ENCODE data around the gene PIK3AP1. TPM values are rescaled to one million over a fixed set of nuclear protein-coding genes. Genes with fewer than 3 reads are reported as not detected.

Gene PIK3AP1
- total RNA-seq, 1 donor from 2014 or later = 6.7 TPM

DNA sequence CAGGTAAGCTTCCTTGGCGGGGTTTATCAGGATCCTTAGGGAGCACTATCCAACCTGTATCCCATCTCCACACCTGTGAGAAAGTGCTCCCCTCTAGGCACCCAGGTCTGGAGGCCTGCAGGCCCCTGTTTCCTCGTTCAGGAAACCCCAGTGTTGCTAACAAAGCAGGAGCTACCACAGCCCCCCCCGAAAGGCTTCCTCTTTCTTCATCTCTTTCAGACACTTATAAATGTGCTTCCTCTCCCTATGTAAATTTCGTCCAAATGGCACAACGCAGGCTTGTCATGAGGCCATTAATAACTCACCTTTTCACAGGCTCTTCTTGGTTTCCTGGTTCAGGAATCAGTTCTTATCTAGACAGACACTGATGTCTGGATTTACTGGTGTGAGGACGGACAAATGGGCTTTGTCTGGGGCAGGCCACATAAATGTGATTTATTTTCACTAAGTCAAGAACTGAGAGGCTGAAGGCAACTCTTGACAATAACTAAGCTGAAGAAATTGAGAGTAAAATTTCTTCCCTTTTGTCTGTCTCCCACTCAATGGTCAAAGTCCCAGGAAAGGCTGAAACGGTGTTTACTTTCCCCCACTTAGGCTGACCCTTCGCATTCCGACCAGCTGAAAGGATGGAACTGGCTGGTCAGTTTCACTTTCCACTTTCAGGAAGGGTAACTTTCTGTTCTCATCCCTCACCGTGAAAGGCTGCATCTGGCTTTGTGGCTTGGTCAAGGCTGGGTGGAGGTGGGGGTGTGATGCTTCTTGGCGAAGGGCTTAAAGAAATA, 46.8 kb downstream of the PIK3AP1 start:
- Histone ChIP-seq H4K20me1 (ENCODE audit: insufficient read depth, low read length) (no peaks in the 10 kb centered on the region), H3K36me3 (ENCODE audit: insufficient read depth, low read length) (no peaks in the 10 kb centered on the region), H3K9me3 (ENCODE audit: insufficient read depth, low read depth, low read length) (no peaks in the 10 kb centered on the region), H3K27ac (ENCODE audit: low read depth, low read length) (peak overlapping the region; percentile 53), H3K27me3 (ENCODE audit: insufficient read depth, low read length) (no peaks in the 10 kb centered on the region), H2AFZ (ENCODE audit: low read depth, low read length) (peak overlapping the region; percentile 22), H3K4me1 (ENCODE audit: insufficient read depth, low read length) (peaks cover 16% of the 10 kb centered on the region), H3K4me2 (ENCODE audit: low read length) (peak overlapping the region; percentile 74), H3K9ac (ENCODE audit: low read length) (peak overlapping the region; percentile 47), H3K4me3 (ENCODE audit: insufficient read depth, low read depth, low read length) (no peak overlapping the region), H3K79me2 (ENCODE audit: insufficient read depth, low read length) (no peaks in the 10 kb centered on the region)
- Mint-ChIP-seq H3K4me1 (ENCODE audit: low read depth, unreplicated experiment) (peaks cover 41% of the 10 kb centered on the region), H3K4me3 (ENCODE audit: unreplicated experiment) (peak overlapping the region; percentile 3), H3K9me3 (ENCODE audit: unreplicated experiment) (peaks cover under 1% of the 10 kb centered on the region), H3K27ac (ENCODE audit: unreplicated experiment) (peak overlapping the region; percentile 94), H3K27me3 (ENCODE audit: low read depth, unreplicated experiment) (no peaks in the 10 kb centered on the region), H3K36me3 (ENCODE audit: low read depth, unreplicated experiment) (no peaks in the 10 kb centered on the region)
- DNase-seq (ENCODE audit: low read depth) (peak; percentile 79), FAIRE-seq (no peak)
- TF ChIP-seq EZH2 (IDR thresholded peaks at IDR 0.05; ENCODE audit: insufficient read depth, low read length) = no peak

DNA sequence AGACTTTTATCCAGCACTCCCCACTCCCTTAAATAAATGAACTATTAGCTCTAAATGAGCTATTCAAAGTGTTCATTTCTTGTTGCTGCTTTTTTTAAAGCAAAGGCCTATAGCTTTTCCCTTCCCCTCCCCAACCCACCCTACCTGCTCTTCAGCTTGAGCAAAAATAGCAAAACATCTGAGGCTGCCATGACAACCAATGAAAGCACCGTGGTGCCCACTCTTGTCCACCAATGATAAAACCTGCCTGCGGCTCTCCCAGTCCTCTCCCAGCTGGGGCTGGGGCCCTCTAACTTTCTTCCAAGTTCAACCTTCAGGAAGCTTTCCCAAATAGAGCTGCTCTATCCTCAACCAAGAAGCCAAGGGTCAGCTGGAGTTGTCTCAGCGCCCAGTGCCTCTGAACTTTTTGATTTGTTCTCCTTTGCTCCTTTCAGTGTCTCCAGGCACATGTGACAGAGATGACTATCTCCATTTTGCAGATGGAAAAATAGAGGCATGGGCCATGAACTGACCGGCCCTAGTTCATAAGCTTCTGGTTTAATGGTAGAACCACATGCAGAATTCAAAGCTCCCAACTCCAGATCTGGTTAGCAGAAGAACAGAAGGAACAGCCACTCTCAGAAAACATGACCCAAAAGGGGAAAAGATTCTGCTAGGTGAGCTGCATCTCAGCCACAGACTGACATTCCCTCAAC, 47.7 kb downstream of the PIK3AP1 start:
- TF ChIP-seq, protein P1, sequence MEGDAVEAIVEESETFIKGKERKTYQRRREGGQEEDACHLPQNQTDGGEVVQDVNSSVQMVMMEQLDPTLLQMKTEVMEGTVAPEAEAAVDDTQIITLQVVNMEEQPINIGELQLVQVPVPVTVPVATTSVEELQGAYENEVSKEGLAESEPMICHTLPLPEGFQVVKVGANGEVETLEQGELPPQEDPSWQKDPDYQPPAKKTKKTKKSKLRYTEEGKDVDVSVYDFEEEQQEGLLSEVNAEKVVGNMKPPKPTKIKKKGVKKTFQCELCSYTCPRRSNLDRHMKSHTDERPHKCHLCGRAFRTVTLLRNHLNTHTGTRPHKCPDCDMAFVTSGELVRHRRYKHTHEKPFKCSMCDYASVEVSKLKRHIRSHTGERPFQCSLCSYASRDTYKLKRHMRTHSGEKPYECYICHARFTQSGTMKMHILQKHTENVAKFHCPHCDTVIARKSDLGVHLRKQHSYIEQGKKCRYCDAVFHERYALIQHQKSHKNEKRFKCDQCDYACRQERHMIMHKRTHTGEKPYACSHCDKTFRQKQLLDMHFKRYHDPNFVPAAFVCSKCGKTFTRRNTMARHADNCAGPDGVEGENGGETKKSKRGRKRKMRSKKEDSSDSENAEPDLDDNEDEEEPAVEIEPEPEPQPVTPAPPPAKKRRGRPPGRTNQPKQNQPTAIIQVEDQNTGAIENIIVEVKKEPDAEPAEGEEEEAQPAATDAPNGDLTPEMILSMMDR (IDR thresholded peaks at IDR 0.05; ENCODE audit: insufficient read depth, low read depth, low read length) = no peak
- no peak for TF ChIP-seq EZH2 (IDR thresholded peaks at IDR 0.05; ENCODE audit: insufficient read depth, low read length)
- no peak overlapping the region for H3K4me2 ChIP-seq (ENCODE audit: low read length)
- no peaks in the 10 kb centered on the region for H3K27me3 Mint-ChIP-seq (ENCODE audit: low read depth, unreplicated experiment)
- no peaks in the 10 kb centered on the region for H4K20me1 ChIP-seq (ENCODE audit: insufficient read depth, low read length)
- no peaks in the 10 kb centered on the region for H3K36me3 ChIP-seq (ENCODE audit: insufficient read depth, low read length)
- H3K9ac ChIP-seq (ENCODE audit: low read length) = no peak overlapping the region
- FAIRE-seq = no peak
- H3K4me3 ChIP-seq (ENCODE audit: insufficient read depth, low read depth, low read length) = no peak overlapping the region
- peaks cover 2% of the 10 kb centered on the region for H3K9me3 Mint-ChIP-seq (ENCODE audit: unreplicated experiment)
- no peak overlapping the region for H2AFZ ChIP-seq (ENCODE audit: low read depth, low read length)
- H3K9me3 ChIP-seq (ENCODE audit: insufficient read depth, low read depth, low read length) = no peaks in the 10 kb centered on the region
- peaks cover 43% of the 10 kb centered on the region for H3K4me1 Mint-ChIP-seq (ENCODE audit: low read depth, unreplicated experiment)
- no peaks in the 10 kb centered on the region for H3K27me3 ChIP-seq (ENCODE audit: insufficient read depth, low read length)
- no peaks in the 10 kb centered on the region for H3K79me2 ChIP-seq (ENCODE audit: insufficient read depth, low read length)
- DNase-seq (ENCODE audit: low read depth) = no peak
- peaks cover 16% of the 10 kb centered on the region for H3K4me1 ChIP-seq (ENCODE audit: insufficient read depth, low read length)
- no peaks in the 10 kb centered on the region for H3K36me3 Mint-ChIP-seq (ENCODE audit: low read depth, unreplicated experiment)
- H3K27ac Mint-ChIP-seq (ENCODE audit: unreplicated experiment) = peak overlapping the region; percentile 94
- no peak overlapping the region for H3K27ac ChIP-seq (ENCODE audit: low read depth, low read length)
- H3K4me3 Mint-ChIP-seq (ENCODE audit: unreplicated experiment) = no peak overlapping the region

DNA sequence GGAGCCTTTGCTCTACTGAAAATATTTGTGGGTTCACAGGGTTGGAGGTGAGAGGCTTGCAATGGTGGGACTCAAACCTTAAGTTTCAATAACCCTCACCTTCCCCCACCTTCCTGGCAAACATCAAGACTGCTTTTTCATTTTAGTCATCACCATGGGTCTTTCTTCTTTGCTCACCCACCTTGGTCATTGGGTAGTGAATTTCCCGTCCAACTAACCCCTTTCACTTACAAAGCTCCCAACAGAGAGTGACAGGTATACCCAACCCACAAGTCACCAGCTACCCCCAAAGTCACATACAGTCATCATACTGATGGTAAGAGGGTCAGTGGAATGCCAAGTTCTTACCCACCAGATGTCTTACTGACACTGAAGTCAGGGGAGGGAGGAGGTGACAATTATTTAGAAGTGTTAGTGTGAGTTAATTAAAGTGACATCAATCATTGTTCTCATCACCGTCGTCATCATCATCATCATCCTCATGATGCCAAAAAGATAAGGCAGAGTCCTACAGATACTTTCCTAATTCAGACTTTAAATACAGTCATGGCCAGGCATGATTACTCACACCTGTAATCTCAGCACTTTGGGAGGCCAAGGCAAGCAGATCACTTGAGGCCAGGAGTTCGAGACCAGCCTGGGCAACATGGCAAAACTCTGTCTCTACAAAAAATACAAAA, 49.0 kb downstream of the PIK3AP1 start:
- TF ChIP-seq EZH2 (IDR thresholded peaks at IDR 0.05; ENCODE audit: insufficient read depth, low read length) = no peak
- TF ChIP-seq, protein P1 (IDR thresholded peaks at IDR 0.05; ENCODE audit: insufficient read depth, low read depth, low read length) = no peak
- Mint-ChIP-seq H3K36me3 (ENCODE audit: low read depth, unreplicated experiment) (no peaks in the 10 kb centered on the region), H3K27me3 (ENCODE audit: low read depth, unreplicated experiment) (no peaks in the 10 kb centered on the region), H3K4me3 (ENCODE audit: unreplicated experiment) (no peak overlapping the region), H3K9me3 (ENCODE audit: unreplicated experiment) (peaks cover 2% of the 10 kb centered on the region), H3K4me1 (ENCODE audit: low read depth, unreplicated experiment) (peaks cover 50% of the 10 kb centered on the region), H3K27ac (ENCODE audit: unreplicated experiment) (peak overlapping the region; percentile 88)
- Histone ChIP-seq H3K79me2 (ENCODE audit: insufficient read depth, low read length) (no peaks in the 10 kb centered on the region), H3K9ac (ENCODE audit: low read length) (no peak overlapping the region), H3K27ac (ENCODE audit: low read depth, low read length) (no peak overlapping the region), H4K20me1 (ENCODE audit: insufficient read depth, low read length) (no peaks in the 10 kb centered on the region), H3K36me3 (ENCODE audit: insufficient read depth, low read length) (no peaks in the 10 kb centered on the region), H3K27me3 (ENCODE audit: insufficient read depth, low read length) (no peaks in the 10 kb centered on the region), H3K4me3 (ENCODE audit: insufficient read depth, low read depth, low read length) (no peak overlapping the region), H2AFZ (ENCODE audit: low read depth, low read length) (no peak overlapping the region), H3K9me3 (ENCODE audit: insufficient read depth, low read depth, low read length) (no peaks in the 10 kb centered on the region), H3K4me2 (ENCODE audit: low read length) (no peak overlapping the region), H3K4me1 (ENCODE audit: insufficient read depth, low read length) (peaks cover 16% of the 10 kb centered on the region)
- DNase-seq (ENCODE audit: low read depth) = no peak
- no peak for FAIRE-seq

Measured in astrocyte (in vitro differentiated cells and primary cell).